ENCODE results near the gene ACTA1. TPM values are rescaled to one million over a fixed set of nuclear protein-coding genes. Genes with fewer than 3 reads are reported as not detected.
"Not testable (repeated sequence)": the region's sequence is repeated elsewhere in the genome, so short reads cannot be mapped to it uniquely, and the experiment has no call there.

The ACTA1 gene
- total and polyA plus RNA-seq, 12 donors: 976 to 17,994 (median 8,260) TPM

DNA sequence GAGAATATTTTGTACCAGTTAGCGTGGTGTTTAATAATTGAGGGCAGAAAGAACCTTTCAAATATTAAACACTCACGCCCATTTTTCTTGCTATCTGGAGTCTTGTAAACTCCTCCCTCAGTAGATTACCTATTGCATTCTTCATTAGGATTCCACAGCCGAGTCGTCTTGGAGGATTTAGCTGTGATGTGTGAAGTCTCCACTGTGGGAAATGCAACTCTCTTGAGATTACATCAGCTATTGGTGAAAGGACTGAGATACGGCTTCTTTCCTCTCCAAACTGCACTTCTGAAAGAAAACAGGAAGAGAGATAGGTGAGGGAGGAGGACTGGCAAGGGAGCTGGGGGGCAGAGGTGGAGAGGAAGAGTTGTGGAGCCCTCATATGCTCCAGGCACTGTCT is 36.1 kb downstream of the ACTA1 start:
- no peaks in the 10 kb centered on the region for H3K9me3 ChIP-seq
- H3K27ac ChIP-seq: no peak overlapping the region
- H3K36me3 ChIP-seq: no peaks in the 10 kb centered on the region
- no peak overlapping the region for H3K4me3 ChIP-seq
- intact Hi-C loops (cut with DNase I): no loop called here
- 33 to 38% methylated on average over 5 of the region's 5 CpGs for WGBS, 2 donors
- no peaks in the 10 kb centered on the region for H3K4me1 ChIP-seq
- TF ChIP-seq, protein P1, sequence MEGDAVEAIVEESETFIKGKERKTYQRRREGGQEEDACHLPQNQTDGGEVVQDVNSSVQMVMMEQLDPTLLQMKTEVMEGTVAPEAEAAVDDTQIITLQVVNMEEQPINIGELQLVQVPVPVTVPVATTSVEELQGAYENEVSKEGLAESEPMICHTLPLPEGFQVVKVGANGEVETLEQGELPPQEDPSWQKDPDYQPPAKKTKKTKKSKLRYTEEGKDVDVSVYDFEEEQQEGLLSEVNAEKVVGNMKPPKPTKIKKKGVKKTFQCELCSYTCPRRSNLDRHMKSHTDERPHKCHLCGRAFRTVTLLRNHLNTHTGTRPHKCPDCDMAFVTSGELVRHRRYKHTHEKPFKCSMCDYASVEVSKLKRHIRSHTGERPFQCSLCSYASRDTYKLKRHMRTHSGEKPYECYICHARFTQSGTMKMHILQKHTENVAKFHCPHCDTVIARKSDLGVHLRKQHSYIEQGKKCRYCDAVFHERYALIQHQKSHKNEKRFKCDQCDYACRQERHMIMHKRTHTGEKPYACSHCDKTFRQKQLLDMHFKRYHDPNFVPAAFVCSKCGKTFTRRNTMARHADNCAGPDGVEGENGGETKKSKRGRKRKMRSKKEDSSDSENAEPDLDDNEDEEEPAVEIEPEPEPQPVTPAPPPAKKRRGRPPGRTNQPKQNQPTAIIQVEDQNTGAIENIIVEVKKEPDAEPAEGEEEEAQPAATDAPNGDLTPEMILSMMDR (IDR thresholded peaks at IDR 0.05): no peak
- ATAC-seq (no peak), DNase-seq (no peak)
- H3K27me3 ChIP-seq: peaks cover 0 to 36% (median 15%) of the 10 kb centered on the region in 7 donors

DNA sequence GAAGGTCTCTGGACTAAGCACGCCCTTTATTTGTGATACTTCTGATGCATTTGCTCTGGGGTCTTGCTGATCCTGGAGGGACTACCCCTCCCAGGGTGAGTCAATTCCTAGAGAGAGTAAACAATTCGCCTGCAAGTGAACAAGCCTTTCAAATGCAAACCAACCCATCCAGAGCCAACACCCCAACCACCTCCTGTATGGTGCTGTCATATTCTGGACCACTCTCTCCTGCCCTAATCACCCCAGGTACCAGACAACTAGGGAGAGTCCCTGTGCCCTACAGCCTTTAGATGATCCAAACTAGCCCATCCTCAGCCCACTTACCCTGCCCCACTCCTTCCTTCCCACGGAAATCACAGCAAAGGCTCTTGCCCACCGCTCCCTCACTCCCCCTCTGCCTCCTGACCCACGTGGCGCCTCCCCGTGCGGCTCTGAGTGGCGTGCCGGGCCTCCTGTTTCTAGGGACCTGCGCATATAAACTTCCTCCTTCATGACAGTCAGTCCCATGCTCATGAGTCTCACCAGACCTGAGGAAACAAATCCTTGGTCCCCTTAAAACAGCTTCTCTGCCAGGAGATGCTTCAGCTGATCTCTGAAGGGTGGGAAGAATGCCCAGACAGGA is 37.2 kb downstream of the ACTA1 start:
- 40 to 45% methylated on average over 11 of the region's 11 CpGs for WGBS, 2 donors
- TF ChIP-seq, protein P1 (IDR thresholded peaks at IDR 0.05): no peak
- Histone ChIP-seq H3K27me3 (peaks cover 0 to 30% (median 10%) of the 10 kb centered on the region in 7 donors), H3K27ac (no peak overlapping the region), H3K36me3 (no peaks in the 10 kb centered on the region), H3K4me3 (no peak overlapping the region), H3K9me3 (no peaks in the 10 kb centered on the region), H3K4me1 (no peaks in the 10 kb centered on the region)
- ATAC-seq: no peak
- intact Hi-C loops (cut with DNase I): no loop called here
- DNase-seq: no peak

DNA sequence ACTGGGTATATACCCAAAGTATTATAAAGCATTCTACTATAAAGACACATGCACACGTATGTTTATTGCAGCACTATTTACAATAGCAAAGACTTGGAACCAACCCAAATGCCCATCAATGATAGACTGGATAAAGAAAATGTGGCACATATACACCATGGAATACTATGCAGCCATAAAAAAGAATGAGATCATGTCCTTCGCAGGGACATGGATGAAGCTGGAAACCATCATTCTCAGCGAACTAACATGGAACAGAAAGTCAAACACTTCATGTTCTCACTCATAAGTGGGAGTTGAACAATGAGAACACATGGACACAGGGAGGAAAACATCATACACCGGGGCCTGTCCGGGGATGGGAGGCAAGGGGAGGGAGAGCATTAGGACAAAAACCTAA is 39.4 kb downstream of the ACTA1 start:
- peaks cover 0 to 20% (median 6%) of the 10 kb centered on the region in 7 donors for H3K27me3 ChIP-seq
- H3K9me3 ChIP-seq; H3K4me3 ChIP-seq; H3K36me3 ChIP-seq; H3K27ac ChIP-seq; DNase-seq; H3K4me1 ChIP-seq; intact Hi-C loops (cut with DNase I); ATAC-seq: not testable (repeated sequence)
- WGBS, 2 donors: 93 to 95% methylated on average over 5 of the region's 5 CpGs

DNA sequence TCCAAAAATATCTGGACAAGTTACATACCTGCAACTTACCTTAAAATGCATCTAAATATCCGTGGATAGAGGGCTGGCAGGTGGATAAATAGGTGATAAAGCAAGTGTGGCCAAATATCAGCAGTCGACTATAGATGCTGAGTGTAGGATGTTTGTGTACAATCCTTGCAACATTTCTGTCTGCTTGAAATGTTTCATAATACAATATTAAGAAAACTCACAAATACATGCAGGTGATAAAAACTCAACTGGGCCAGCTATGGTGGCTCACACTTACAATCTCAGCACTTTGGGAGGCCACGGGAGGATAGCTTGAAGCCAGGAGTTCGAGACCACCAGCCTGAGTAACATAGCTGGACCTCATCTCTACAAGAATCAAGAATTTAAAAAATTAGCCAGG is 41.0 kb downstream of the ACTA1 start:
- Histone ChIP-seq H3K9me3 (peaks cover 0 to 7% (median 0%) of the 10 kb centered on the region in 11 donors), H3K4me1 (no peaks in the 10 kb centered on the region), H3K27ac (no peak overlapping the region), H3K36me3 (no peaks in the 10 kb centered on the region), H3K27me3 (peaks cover 0 to 16% (median 6%) of the 10 kb centered on the region in 7 donors), H3K4me3 (no peak overlapping the region)
- TF ChIP-seq, protein P1 (IDR thresholded peaks at IDR 0.05): no peak
- intact Hi-C loops (cut with DNase I): no loop called here
- DNase-seq (no peak), ATAC-seq (no peak)
- 74 to 81% methylated on average over 4 of the region's 4 CpGs for WGBS, 2 donors

DNA sequence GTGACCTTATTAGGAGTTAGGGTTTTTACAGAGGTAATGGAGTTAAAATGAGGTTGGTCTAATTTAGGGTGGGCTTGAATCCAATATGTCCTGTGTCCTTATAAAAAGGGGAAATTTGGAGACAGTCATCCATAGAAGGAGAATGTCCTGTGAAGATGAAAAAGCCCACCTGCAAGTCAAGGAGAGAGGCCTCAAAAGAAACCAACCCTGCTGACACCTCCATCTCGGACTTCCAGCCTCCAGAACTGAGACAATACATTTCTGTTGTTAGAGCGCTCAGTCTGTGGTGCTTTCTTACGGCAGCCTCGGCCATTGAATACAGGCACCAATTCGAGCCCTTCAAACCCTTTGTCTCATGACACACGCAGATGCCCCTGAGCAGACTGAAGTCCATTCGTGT is 43.8 kb downstream of the ACTA1 start:
- Histone ChIP-seq H3K27me3 (peaks cover 0 to 6% (median 3%) of the 10 kb centered on the region in 7 donors), H3K36me3 (no peaks in the 10 kb centered on the region), H3K4me1 (no peaks in the 10 kb centered on the region), H3K27ac (no peak overlapping the region), H3K9me3 (peaks cover 0 to 7% (median 0%) of the 10 kb centered on the region in 11 donors), H3K4me3 (no peak overlapping the region)
- TF ChIP-seq, protein P1 (IDR thresholded peaks at IDR 0.05): no peak
- WGBS, 2 donors: 84 to 88% methylated on average over 7 of the region's 7 CpGs
- intact Hi-C loops (cut with DNase I): no loop called here
- ATAC-seq: no peak
- DNase-seq: no peak

All from heart right ventricle (tissue), 16 donors.